Right renal pelvis (tissue), 4 donors: ENCODE data around the gene ENO2. TPM values are rescaled to one million over a fixed set of nuclear protein-coding genes. Genes with fewer than 3 reads are reported as not detected.

Source experiments
- DNase-seq, 4 donors: peaks; one replicate each; pipeline ENCODE4 v3.0.0-alpha.2; 2013; ENCODE audit warnings: low read depth in 4 of 4, low spot score in 3 of 4, missing footprints in 1 of 4
- polyA plus RNA-seq, 4 donors: library from polyadenylated mRNA; unstranded; fragments of 120-200 nt; gene quantifications; one replicate each; pipeline ENCODE4 v1.2.1, GENCODE V29; 2013; ENCODE audit not compliant: insufficient read length in 4 of 4

ENO2 gene
- polyA plus RNA-seq, 4 donors = 12.1 to 15.7 (median 13.0) TPM

DNA sequence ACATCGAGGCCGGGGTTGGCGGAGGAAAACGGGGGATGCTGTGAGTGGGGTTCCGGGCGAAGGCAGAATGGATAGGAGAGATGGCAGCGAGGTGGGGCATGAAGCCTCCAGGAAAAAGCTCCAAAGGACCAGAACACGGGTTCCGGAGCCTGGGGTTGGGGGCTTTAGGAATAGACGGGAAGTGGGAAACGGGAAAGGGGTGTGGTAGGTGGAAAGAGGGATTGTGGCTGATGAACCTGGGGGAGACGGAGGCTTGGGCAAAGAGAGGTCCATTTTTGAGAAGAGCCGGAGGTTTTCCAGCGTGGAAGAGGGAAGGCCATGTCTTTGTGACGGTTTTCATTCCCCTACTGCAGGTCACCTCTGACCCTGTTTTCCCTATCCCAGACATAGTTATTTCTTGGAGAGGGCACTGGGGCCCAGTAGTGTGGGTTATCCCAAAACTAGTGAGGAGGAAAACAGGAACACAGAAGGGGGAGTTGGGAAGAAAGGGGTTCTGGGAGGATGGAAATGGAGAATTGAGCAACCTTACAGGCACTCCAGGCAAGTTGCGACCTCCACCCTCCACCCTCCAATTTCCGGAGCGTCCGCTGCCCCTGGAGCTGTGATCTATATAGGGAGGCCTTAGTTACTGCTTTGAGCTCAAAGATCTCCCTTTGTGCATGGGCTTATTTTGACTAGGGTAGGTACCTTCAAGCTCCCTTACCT is 14.5 kb downstream of the ENO2 start:
- no peak for DNase-seq

DNA sequence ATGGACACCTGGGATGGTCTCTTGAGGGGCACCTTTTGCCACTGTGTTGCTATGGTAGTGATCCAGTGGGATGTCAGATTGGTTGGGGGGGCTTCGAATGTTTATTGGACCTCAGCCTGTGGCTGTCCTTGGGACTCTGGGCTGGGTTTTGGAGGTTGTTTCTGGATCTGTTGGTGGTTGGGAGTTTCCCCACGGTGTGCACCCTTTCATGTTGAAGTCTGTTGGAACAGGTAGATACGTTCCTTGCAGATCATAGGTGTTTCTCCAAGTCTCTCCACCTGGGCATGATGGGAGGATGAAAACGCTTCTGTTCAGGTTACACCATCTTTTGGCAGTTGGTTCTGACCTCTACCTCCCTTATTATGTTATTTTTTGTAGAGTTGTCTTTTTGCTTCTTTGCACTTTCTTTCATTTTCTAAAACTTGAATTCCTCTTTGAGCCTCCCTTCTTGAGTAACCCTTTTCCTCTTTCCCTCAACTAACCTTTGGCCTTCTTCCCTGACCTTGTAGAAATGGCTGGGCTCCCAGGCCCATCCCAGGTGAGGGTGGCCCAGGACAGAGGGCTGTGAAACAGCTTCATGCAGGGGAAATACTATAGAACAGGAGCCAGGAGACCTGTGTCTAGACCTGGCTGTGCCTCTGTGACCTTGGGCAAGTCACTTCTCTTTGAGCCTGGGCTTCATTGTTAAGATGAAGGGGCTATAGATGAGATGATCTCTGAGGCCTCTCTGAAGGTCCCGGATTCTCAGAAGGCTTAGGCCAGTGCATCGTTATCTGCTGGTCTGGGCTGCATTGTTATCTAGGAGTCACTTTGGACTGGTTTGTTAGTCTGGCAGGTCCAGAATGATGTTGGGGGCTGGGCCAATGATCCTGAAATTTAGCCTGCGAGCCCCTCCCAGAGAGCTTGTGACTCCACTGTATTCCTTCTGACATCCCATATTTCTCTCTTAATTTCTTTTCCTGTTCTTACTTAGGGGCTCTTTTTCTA is 15.4 kb downstream of the ENO2 start:
- DNase-seq = no peak

DNA sequence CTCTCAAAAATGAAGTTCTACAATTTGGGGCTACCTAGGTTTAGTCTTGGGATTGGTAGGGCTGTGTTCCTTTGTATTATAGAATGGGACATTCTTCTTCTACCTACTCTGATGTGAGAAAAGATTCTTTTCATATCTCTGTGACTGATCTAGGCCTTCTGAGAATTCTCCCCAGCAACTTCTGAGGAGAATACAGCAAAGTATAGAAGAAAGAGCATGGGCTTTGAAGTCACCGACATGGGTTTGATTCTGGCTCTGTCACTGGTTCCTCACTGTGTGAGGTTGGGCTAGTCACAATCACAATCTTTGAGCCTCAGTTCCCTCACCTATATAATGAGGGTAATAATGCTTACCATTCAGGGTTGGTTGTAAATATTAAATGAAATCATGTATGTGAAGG is 18.4 kb downstream of the ENO2 start:
- no peak for DNase-seq

DNA sequence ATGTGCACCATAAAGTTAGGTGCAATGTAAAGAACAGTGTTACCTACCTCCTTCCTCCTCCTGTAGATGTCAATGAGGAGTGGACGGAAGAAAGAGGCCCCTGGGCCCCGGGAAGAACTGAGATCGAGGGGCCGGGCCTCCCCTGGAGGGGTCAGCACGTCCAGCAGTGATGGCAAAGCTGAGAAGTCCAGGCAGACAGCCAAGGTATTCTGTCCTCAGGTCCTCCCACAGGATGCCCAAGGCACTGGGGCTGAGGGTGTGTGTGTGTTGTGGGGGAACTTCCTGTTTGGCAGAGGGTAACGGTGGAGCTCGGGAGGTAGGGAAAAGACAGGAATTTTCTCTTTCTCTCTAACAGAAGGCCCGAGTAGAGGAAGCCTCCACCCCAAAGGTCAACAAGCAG is 19.7 kb downstream of the ENO2 start:
- DNase-seq = no peak

DNA sequence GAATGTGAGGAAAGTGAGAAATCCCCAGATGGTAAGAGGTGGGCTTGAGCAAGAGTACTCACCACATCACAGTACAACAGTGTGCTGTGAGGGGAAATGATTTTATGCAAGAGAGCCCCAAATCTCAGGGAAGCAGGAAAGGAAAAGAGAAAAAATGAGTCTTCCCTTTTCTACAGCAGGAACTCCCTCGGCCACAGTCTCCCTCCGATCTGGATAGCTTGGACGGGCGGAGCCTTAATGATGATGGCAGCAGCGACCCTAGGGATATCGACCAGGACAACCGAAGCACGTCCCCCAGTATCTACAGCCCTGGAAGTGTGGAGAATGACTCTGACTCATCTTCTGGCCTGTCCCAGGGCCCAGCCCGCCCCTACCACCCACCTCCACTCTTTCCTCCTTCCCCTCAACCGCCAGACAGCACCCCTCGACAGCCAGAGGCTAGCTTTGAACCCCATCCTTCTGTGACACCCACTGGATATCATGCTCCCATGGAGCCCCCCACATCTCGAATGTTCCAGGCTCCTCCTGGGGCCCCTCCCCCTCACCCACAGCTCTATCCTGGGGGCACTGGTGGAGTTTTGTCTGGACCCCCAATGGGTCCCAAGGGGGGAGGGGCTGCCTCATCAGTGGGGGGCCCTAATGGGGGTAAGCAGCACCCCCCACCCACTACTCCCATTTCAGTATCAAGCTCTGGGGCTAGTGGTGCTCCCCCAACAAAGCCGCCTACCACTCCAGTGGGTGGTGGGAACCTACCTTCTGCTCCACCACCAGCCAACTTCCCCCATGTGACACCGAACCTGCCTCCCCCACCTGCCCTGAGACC is 21.2 kb downstream of the ENO2 start:
- no peak for DNase-seq

DNA sequence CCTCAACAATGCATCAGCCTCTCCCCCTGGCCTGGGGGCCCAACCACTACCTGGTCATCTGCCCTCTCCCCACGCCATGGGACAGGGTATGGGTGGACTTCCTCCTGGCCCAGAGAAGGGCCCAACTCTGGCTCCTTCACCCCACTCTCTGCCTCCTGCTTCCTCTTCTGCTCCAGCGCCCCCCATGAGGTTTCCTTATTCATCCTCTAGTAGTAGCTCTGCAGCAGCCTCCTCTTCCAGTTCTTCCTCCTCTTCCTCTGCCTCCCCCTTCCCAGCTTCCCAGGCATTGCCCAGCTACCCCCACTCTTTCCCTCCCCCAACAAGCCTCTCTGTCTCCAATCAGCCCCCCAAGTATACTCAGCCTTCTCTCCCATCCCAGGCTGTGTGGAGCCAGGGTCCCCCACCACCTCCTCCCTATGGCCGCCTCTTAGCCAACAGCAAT is 21.8 kb downstream of the ENO2 start:
- no peak for DNase-seq

DNA sequence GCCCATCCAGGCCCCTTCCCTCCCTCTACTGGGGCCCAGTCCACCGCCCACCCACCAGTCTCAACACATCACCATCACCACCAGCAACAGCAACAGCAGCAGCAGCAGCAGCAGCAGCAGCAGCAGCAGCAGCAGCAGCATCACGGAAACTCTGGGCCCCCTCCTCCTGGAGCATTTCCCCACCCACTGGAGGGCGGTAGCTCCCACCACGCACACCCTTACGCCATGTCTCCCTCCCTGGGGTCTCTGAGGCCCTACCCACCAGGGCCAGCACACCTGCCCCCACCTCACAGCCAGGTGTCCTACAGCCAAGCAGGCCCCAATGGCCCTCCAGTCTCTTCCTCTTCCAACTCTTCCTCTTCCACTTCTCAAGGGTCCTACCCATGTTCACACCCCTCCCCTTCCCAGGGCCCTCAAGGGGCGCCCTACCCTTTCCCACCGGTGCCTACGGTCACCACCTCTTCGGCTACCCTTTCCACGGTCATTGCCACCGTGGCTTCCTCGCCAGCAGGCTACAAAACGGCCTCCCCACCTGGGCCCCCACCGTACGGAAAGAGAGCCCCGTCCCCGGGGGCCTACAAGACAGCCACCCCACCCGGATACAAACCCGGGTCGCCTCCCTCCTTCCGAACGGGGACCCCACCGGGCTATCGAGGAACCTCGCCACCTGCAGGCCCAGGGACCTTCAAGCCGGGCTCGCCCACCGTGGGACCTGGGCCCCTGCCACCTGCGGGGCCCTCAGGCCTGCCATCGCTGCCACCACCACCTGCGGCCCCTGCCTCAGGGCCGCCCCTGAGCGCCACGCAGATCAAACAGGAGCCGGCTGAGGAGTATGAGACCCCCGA is 22.5 kb downstream of the ENO2 start:
- DNase-seq = no peak

DNA sequence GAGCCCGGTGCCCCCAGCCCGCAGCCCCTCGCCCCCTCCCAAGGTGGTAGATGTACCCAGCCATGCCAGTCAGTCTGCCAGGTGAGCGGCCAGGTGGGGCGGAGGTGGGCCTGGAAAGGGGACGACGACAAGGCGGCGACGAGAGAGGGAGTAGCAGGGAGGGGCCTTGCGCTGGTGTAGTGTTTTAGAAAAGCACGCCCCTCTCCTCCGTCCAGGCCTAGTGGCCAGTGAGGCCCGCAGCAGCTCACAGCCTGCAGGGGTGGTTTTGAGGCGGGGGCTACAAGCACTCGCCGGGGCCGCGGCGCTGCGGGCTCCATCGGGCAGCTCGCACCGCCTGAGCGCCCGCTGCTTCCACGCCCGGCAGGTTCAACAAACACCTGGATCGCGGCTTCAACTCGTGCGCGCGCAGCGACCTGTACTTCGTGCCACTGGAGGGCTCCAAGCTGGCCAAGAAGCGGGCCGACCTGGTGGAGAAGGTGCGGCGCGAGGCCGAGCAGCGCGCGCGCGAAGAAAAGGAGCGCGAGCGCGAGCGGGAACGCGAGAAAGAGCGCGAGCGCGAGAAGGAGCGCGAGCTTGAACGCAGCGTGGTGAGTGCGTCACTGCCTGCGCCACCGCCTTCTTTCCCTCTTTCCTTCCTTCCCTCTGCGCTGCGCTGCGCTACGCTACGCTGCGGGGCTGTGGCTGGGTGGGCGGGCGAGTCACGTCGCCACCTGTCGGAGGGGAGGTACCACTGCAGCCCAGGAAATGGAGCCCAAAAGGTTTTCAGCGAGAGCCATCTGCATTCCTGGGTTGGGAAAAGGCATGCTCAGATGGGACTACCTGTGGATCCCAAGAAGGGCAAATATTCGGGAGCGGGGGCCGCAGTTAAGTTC is 23.3 kb downstream of the ENO2 start:
- DNase-seq = peak; percentile 88 to 91 (median 90)

DNA sequence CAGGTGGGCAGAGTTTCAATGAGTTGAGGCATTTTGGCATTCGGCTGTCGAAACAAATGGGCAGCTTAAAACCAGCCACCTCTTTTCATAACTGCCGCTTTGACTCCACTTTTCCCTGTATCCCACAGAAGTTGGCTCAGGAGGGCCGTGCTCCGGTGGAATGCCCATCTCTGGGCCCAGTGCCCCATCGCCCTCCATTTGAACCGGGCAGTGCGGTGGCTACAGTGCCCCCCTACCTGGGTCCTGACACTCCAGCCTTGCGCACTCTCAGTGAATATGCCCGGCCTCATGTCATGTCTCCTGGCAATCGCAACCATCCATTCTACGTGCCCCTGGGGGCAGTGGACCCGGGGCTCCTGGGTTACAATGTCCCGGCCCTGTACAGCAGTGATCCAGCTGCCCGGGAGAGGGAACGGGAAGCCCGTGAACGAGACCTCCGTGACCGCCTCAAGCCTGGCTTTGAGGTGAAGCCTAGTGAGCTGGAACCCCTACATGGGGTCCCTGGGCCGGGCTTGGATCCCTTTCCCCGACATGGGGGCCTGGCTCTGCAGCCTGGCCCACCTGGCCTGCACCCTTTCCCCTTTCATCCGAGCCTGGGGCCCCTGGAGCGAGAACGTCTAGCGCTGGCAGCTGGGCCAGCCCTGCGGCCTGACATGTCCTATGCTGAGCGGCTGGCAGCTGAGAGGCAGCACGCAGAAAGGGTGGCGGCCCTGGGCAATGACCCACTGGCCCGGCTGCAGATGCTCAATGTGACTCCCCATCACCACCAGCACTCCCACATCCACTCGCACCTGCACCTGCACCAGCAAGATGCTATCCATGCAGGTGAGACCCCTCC is 24.2 kb downstream of the ENO2 start:
- no peak for DNase-seq

DNA sequence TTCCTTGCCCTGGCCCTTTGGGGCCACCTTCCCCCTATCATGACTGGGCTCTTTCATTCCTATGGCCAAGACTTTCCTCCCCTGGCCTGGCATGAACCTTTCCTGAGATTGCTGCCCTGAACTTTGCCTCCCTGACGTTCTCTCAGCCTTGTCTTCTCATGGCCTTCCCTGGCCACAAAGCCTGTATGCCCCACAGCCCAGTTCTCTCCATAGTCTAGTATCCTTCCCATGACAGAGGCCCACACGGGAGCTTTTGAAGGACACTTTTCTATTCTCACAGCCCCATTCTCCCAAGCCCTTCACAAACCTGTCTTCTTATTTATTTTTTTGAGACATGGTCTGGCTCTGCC is 24.8 kb downstream of the ENO2 start:
- no peak for DNase-seq

DNA sequence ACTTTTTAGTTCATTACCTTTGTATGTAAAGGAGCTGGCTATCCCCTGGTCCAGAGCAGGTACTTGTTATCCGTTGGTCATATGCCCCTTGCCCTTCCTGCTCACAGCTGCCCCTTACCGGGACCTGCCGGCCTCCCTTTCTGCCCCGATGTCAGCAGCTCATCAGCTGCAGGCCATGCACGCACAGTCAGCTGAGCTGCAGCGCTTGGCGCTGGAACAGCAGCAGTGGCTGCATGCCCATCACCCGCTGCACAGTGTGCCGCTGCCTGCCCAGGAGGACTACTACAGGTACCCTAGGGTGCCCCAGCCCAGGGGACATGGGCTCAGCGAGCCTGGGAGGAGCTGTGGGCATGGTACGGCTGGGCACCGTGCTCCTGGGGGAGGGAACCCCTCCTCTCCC is 26.9 kb downstream of the ENO2 start:
- DNase-seq = no peak

DNA sequence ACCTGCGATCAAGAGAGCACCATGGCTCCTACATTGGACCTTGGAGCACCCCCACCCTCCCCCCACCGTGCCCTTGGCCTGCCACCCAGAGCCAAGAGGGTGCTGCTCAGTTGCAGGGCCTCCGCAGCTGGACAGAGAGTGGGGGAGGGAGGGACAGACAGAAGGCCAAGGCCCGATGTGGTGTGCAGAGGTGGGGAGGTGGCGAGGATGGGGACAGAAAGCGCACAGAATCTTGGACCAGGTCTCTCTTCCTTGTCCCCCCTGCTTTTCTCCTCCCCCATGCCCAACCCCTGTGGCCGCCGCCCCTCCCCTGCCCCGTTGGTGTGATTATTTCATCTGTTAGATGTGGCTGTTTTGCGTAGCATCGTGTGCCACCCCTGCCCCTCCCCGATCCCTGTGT is 27.4 kb downstream of the ENO2 start:
- no peak for DNase-seq

DNA sequence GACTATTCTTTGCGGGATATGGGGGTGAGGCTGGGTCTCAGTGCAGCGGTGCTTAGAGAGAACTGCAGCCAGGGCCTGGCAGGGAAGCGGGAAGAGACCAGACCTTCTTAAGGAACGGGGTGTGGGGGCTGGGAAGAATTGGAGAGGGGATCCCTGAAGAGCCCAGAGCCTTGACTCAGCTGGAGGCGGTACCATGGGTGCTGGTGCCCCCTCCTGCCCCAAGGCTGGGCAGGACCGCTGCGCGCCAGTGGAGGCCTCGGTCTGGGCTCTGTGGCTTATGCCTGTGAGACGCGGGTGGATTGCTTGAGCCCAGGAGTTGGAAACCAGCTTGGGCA is 27.9 kb downstream of the ENO2 start:
- DNase-seq = no peak

DNA sequence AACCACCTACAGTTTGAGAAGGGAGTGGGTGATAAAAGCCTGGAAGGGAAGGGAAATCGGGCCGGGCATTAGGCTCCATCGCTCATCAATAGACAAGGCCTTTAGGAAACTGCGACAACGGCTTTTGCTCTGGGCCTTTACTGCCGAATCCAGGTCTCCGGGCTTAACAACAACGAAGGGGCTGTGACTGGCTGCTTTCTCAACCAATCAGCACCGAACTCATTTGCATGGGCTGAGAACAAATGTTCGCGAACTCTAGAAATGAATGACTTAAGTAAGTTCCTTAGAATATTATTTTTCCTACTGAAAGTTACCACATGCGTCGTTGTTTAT is 29.0 kb downstream of the ENO2 start:
- peak in 3 of 4 donors; percentile 80 to 85 (median 83) for DNase-seq

DNA sequence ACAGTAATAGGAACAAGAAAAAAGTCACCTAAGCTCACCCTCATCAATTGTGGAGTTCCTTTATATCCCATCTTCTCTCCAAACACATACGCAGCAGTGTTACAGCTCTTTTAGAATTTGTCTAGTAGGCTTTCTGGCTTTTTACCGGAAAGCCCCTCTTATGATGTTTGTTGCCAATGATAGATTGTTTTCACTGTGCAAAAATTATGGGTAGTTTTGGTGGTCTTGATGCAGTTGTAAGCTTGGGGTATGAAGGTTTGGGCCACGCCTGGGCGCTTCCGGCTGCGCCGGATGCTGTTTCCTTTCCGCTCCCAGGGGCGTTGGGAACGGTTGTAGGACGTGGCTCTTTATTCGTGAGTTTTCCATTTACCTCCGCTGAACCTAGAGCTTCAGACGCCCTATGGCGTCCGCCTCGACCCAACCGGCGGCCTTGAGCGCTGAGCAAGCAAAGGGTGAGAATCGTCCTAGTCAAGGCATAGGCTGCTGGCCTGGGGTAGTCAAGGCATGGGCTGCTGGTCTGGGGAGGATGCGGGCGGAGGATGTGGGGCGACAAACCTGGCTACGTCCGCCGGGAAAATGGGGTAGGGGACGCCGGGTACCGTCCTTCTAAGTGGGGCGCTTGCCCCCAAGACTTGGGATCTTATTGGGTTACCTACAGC is 29.5 kb downstream of the ENO2 start, which contains the start of the genes C12orf57 and RNU7-1:
TSS of gene C12orf57 (plus strand) at position 301 of the 659 bp plus-strand sequence. CDS start at position 401, 100 bp downstream.
TSS of gene RNU7-1 (plus strand) at position 95 of the 659 bp plus-strand sequence.
- peak in 2 of 4 donors; percentile 81 to 83 for DNase-seq

DNA sequence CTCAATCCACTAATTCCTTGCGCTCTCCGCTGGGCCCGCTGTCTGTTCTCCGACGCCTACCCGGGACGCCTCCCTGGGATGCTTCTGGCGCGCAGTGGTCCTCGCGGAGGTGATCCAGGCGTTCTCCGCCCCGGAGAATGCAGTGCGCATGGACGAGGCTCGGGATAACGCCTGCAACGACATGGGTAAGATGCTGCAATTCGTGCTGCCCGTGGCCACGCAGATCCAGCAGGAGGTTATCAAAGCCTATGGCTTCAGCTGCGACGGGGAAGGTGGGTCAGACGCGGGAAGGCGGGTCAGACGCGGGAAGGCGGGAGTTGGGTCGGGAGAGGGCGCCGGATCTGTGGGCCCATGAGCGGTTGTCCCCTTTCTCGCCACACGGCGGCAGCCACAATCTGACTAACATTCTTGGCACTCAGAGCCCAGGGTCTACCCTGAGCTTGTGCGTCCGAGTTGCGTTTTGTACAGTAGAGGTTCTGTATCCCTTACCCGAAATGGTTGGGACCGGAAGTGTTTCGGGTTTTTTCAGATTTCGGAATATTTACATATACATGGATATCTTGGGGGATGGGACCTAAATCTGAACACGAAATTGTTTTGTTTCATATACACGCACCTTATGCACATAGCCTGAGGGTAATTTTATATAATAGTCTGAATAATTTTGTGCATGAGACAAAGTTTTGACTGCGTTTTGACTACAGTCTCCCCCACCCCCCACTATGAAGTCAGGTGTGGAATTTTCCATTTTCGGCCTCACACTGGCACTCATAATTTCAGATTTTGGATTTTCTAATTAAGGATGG is 30.2 kb downstream of the ENO2 start:
- peak in 3 of 4 donors; percentile 81 to 88 (median 87) for DNase-seq

DNA sequence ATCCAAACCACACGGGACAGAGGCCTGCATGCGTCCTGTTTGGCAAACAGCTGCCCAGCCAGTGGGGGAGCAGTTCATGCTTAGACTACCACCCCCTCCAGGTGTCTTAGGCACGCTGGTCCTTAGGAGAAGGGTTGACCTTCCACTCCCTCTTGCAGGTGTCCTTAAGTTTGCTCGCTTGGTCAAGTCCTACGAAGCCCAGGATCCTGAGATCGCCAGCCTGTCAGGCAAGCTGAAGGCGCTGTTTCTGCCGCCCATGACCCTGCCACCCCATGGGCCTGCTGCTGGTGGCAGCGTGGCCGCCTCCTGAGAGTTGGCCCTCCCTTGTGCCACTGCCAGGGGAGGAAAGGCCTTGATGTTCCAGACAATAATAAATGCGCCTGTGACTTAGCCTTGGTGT is 31.2 kb downstream of the ENO2 start:
- no peak for DNase-seq
